GM19099 (cell line): Measurements from ENCODE around the gene PTGDS.

ENCODE experiments used
- POLR2A ChIP-seq: IDR thresholded peaks from 3 replicates; pipeline ENCODE4 v1.6.1; 2011; ENCODE audit warnings: low read depth; ENCODE audit not compliant: insufficient read length; ENCODE audit errors: extremely low read depth

The PTGDS gene

GRCh38 chr9:136961279-136962065 lies 15.8 kb upstream of the PTGDS start:
- no peak for TF ChIP-seq POLR2A

GRCh38 chr9:136962163-136962562 lies 15.1 kb upstream of the PTGDS start:
- TF ChIP-seq POLR2A: no peak

- TF ChIP-seq POLR2A: no peak
These were observed 14.5 kb upstream of the PTGDS start for GRCh38 chr9:136962701-136963248.

GRCh38 chr9:136963341-136963740 lies 14.0 kb upstream of the PTGDS start:
- no peak for TF ChIP-seq POLR2A

GRCh38 chr9:136963751-136964150 lies 13.6 kb upstream of the PTGDS start:
- TF ChIP-seq POLR2A: no peak

GRCh38 chr9:136964171-136964689 lies 13.1 kb upstream of the PTGDS start:
- no peak for TF ChIP-seq POLR2A

GRCh38 chr9:136964833-136965422 lies 12.4 kb upstream of the PTGDS start:
- no peak for TF ChIP-seq POLR2A

GRCh38 chr9:136965771-136966484 lies 11.4 kb upstream of the PTGDS start:
- no peak for TF ChIP-seq POLR2A

- no peak for TF ChIP-seq POLR2A
These were observed 8.8 kb upstream of the PTGDS start for GRCh38 chr9:136968333-136969127.

- TF ChIP-seq POLR2A: no peak
These were observed 8.2 kb upstream of the PTGDS start for GRCh38 chr9:136969150-136969549.

- no peak for TF ChIP-seq POLR2A
These were observed 7.5 kb upstream of the PTGDS start for GRCh38 chr9:136969774-136970173.

GRCh38 chr9:136970361-136970760 lies 6.9 kb upstream of the PTGDS start:
- no peak for TF ChIP-seq POLR2A

- no peak for TF ChIP-seq POLR2A
These were observed 5.6 kb upstream of the PTGDS start for GRCh38 chr9:136971746-136972145.

GRCh38 chr9:136972335-136972734 lies 5.0 kb upstream of the PTGDS start:
- TF ChIP-seq POLR2A: no peak

- TF ChIP-seq POLR2A: no peak
These were observed 4.6 kb upstream of the PTGDS start for GRCh38 chr9:136972743-136973142.
